ENCODE measurements around the gene C1QC.

C1QC gene

GRCh38 chr1:22687191-22687590 lies 43.8 kb downstream of the C1QC start:
- no peaks in the 10 kb centered on the region for H3K4me1 ChIP-seq (ENCODE audit: control insufficient read depth in 5 of 5, insufficient read depth in 5 of 5, low read length in 5 of 5)
- no peak overlapping the region for H3K4me3 ChIP-seq (ENCODE audit: low read depth in 1 of 5, low read length in 5 of 5)
- no peak overlapping the region for H3K27ac ChIP-seq (ENCODE audit: low read depth, low read length)
- H3K36me3 ChIP-seq (ENCODE audit: control insufficient read depth in 5 of 5, insufficient read depth in 5 of 5, low read length in 5 of 5): no peaks in the 10 kb centered on the region
- H3K9ac ChIP-seq (ENCODE audit: low read length in 5 of 5): no peak overlapping the region
- H3K9me3 ChIP-seq (ENCODE audit: control insufficient read depth in 5 of 5, low read length in 5 of 5): no peaks in the 10 kb centered on the region
- peaks cover 13 to 24% (median 19%) of the 10 kb centered on the region in 5 donors for H3K27me3 ChIP-seq (ENCODE audit: control insufficient read depth in 5 of 5, insufficient read depth in 4 of 5, low read length in 5 of 5)

- Histone ChIP-seq H3K27ac (ENCODE audit: low read depth, low read length) (no peak overlapping the region), H3K4me1 (ENCODE audit: control insufficient read depth in 5 of 5, insufficient read depth in 5 of 5, low read length in 5 of 5) (no peaks in the 10 kb centered on the region), H3K9me3 (ENCODE audit: control insufficient read depth in 5 of 5, low read length in 5 of 5) (no peaks in the 10 kb centered on the region), H3K4me3 (ENCODE audit: low read depth in 1 of 5, low read length in 5 of 5) (no peak overlapping the region), H3K9ac (ENCODE audit: low read length in 5 of 5) (no peak overlapping the region), H3K27me3 (ENCODE audit: control insufficient read depth in 5 of 5, insufficient read depth in 4 of 5, low read length in 5 of 5) (peaks cover 13 to 24% (median 18%) of the 10 kb centered on the region in 5 donors), H3K36me3 (ENCODE audit: control insufficient read depth in 5 of 5, insufficient read depth in 5 of 5, low read length in 5 of 5) (no peaks in the 10 kb centered on the region)
Measured at GRCh38 chr1:22688466-22688865, 45.0 kb downstream of the C1QC start.

GRCh38 chr1:22689505-22689904 lies 46.1 kb downstream of the C1QC start:
- no peaks in the 10 kb centered on the region for H3K4me1 ChIP-seq (ENCODE audit: control insufficient read depth in 5 of 5, insufficient read depth in 5 of 5, low read length in 5 of 5)
- H3K4me3 ChIP-seq (ENCODE audit: low read depth in 1 of 5, low read length in 5 of 5): no peak overlapping the region
- H3K9ac ChIP-seq (ENCODE audit: low read length in 5 of 5): no peak overlapping the region
- peaks cover 11 to 24% (median 16%) of the 10 kb centered on the region in 5 donors for H3K27me3 ChIP-seq (ENCODE audit: control insufficient read depth in 5 of 5, insufficient read depth in 4 of 5, low read length in 5 of 5)
- no peaks in the 10 kb centered on the region for H3K36me3 ChIP-seq (ENCODE audit: control insufficient read depth in 5 of 5, insufficient read depth in 5 of 5, low read length in 5 of 5)
- H3K9me3 ChIP-seq (ENCODE audit: control insufficient read depth in 5 of 5, low read length in 5 of 5): no peaks in the 10 kb centered on the region
- H3K27ac ChIP-seq (ENCODE audit: low read depth, low read length): no peak overlapping the region

- H3K27ac ChIP-seq (ENCODE audit: low read depth, low read length): no peak overlapping the region
- peaks cover 0 to 11% (median 4%) of the 10 kb centered on the region in 5 donors for H3K27me3 ChIP-seq (ENCODE audit: control insufficient read depth in 5 of 5, insufficient read depth in 4 of 5, low read length in 5 of 5)
- no peaks in the 10 kb centered on the region for H3K9me3 ChIP-seq (ENCODE audit: control insufficient read depth in 5 of 5, low read length in 5 of 5)
- H3K4me3 ChIP-seq (ENCODE audit: low read depth in 1 of 5, low read length in 5 of 5): no peak overlapping the region
- H3K9ac ChIP-seq (ENCODE audit: low read length in 5 of 5): no peak overlapping the region
- no peaks in the 10 kb centered on the region for H3K4me1 ChIP-seq (ENCODE audit: control insufficient read depth in 5 of 5, insufficient read depth in 5 of 5, low read length in 5 of 5)
- no peaks in the 10 kb centered on the region for H3K36me3 ChIP-seq (ENCODE audit: control insufficient read depth in 5 of 5, insufficient read depth in 5 of 5, low read length in 5 of 5)
Measured at GRCh38 chr1:22691031-22691753, 47.8 kb downstream of the C1QC start.

- H3K27me3 ChIP-seq (ENCODE audit: control insufficient read depth in 5 of 5, insufficient read depth in 4 of 5, low read length in 5 of 5): peaks cover 0 to 2% (median 0%) of the 10 kb centered on the region in 5 donors
- no peak overlapping the region for H3K9ac ChIP-seq (ENCODE audit: low read length in 5 of 5)
- H3K36me3 ChIP-seq (ENCODE audit: control insufficient read depth in 5 of 5, insufficient read depth in 5 of 5, low read length in 5 of 5): no peaks in the 10 kb centered on the region
- no peaks in the 10 kb centered on the region for H3K9me3 ChIP-seq (ENCODE audit: control insufficient read depth in 5 of 5, low read length in 5 of 5)
- no peaks in the 10 kb centered on the region for H3K4me1 ChIP-seq (ENCODE audit: control insufficient read depth in 5 of 5, insufficient read depth in 5 of 5, low read length in 5 of 5)
- H3K27ac ChIP-seq (ENCODE audit: low read depth, low read length): no peak overlapping the region
- no peak overlapping the region for H3K4me3 ChIP-seq (ENCODE audit: low read depth in 1 of 5, low read length in 5 of 5)
Measured at GRCh38 chr1:22694172-22694571, 50.7 kb downstream of the C1QC start.

GRCh38 chr1:22696610-22697009 lies 53.2 kb downstream of the C1QC start:
- Histone ChIP-seq H3K4me3 (ENCODE audit: low read depth in 1 of 5, low read length in 5 of 5) (no peak overlapping the region), H3K9me3 (ENCODE audit: control insufficient read depth in 5 of 5, low read length in 5 of 5) (no peaks in the 10 kb centered on the region), H3K27me3 (ENCODE audit: control insufficient read depth in 5 of 5, insufficient read depth in 4 of 5, low read length in 5 of 5) (peaks cover 0 to 2% (median 0%) of the 10 kb centered on the region in 5 donors), H3K9ac (ENCODE audit: low read length in 5 of 5) (no peak overlapping the region), H3K4me1 (ENCODE audit: control insufficient read depth in 5 of 5, insufficient read depth in 5 of 5, low read length in 5 of 5) (no peaks in the 10 kb centered on the region), H3K36me3 (ENCODE audit: control insufficient read depth in 5 of 5, insufficient read depth in 5 of 5, low read length in 5 of 5) (no peaks in the 10 kb centered on the region), H3K27ac (ENCODE audit: low read depth, low read length) (no peak overlapping the region)

All from subcutaneous abdominal adipose tissue (tissue), 5 donors.